WTC11 (cell line): ENCODE results near the gene TIPARP. TPM values are rescaled to one million over a fixed set of nuclear protein-coding genes. Genes with fewer than 3 reads are reported as not detected.

ENCODE experiments used
- ATAC-seq: fragments of 200-7000 bp; cut with Tn5 transposase; 2 replicates; pipeline ENCODE4 v1.10.0; 2021; ENCODE audit warnings: mild to moderate bottlenecking, moderate library complexity
- CTCF ChIA-PET: fragments of 300-600 bp; sonication (Branson Sonifier 250); formaldehyde crosslinking; loops from one replicate; lab custom pipeline; 2021; ENCODE audit warnings: antibody characterized with exemption; lab: Charles Lee
- POLR2A ChIA-PET: fragments of 350-600 bp; sonication (Branson Sonifier 250); formaldehyde crosslinking; loops from one replicate; lab custom pipeline; 2021; ENCODE audit warnings: antibody characterized with exemption; lab: Charles Lee
- DNase-seq: peaks from one replicate; pipeline ENCODE4 v3.0.0; 2021; ENCODE audit warnings: low spot score
- H3K27ac Mint-ChIP-seq: 2 replicates; pipeline ENCODE4 v1.8.0; 2021; ENCODE audit warnings: mixed read lengths
- H3K27me3 Mint-ChIP-seq: 2 replicates; pipeline ENCODE4 v1.8.0; 2021; ENCODE audit warnings: low read depth, mild to moderate bottlenecking, moderate library complexity, mixed read lengths
- H3K36me3 Mint-ChIP-seq: 2 replicates; pipeline ENCODE4 v1.8.0; 2021; ENCODE audit warnings: mixed read lengths
- H3K4me1 Mint-ChIP-seq: 2 replicates; pipeline ENCODE4 v1.8.0; 2022; ENCODE audit warnings: mixed read lengths
- H3K4me3 Mint-ChIP-seq: 2 replicates; pipeline ENCODE4 v1.8.0; 2021; ENCODE audit warnings: mild to moderate bottlenecking, moderate library complexity, mixed read lengths
- H3K9me3 Mint-ChIP-seq: 2 replicates; pipeline ENCODE4 v1.8.0; 2021; ENCODE audit warnings: mixed read lengths
- CBFB ChIP-seq: sonication (generic); formaldehyde crosslinking; IDR thresholded peaks from 2 replicates; pipeline ENCODE4 v1.8.1; 2022; ENCODE audit warnings: mild to moderate bottlenecking, low read depth, missing genetic modification reagents
- EMX1 ChIP-seq: fragments of 250-450 bp; sonication (Bioruptor Pico); IDR thresholded peaks from 2 replicates; pipeline ENCODE4 v1.8.0; 2021; ENCODE audit warnings: mild to moderate bottlenecking
- ETV6 ChIP-seq: sonication (generic); formaldehyde crosslinking; IDR thresholded peaks from 2 replicates; pipeline ENCODE4 v1.8.1; 2022; ENCODE audit warnings: mild to moderate bottlenecking, missing genetic modification reagents
- KAT7 ChIP-seq: sonication (generic); formaldehyde crosslinking; IDR thresholded peaks from 2 replicates; pipeline ENCODE4 v1.8.1; 2023; ENCODE audit warnings: missing genetic modification reagents, mild to moderate bottlenecking, borderline replicate concordance
- MYBL2 ChIP-seq: sonication (generic); formaldehyde crosslinking; IDR thresholded peaks from 2 replicates; pipeline ENCODE4 v1.8.1; 2023; ENCODE audit warnings: mild to moderate bottlenecking, moderate library complexity, missing genetic modification reagents
- NFATC4 ChIP-seq: fragments of 250-450 bp; sonication (Bioruptor Pico); IDR thresholded peaks from 2 replicates; pipeline ENCODE4 v1.9.0; 2021; ENCODE audit warnings: mild to moderate bottlenecking
- NR1H2 ChIP-seq: sonication (generic); formaldehyde crosslinking; IDR thresholded peaks from 2 replicates; pipeline ENCODE4 v1.9.0; 2021; ENCODE audit warnings: mild to moderate bottlenecking, moderate library complexity, missing genetic modification reagents
- NR3C1 ChIP-seq: sonication (generic); formaldehyde crosslinking; conservative IDR thresholded peaks from 2 replicates; pipeline ENCODE4 v1.8.1; 2023; ENCODE audit warnings: low read depth, mild to moderate bottlenecking, missing genetic modification reagents
- RELA ChIP-seq: sonication (generic); formaldehyde crosslinking; IDR thresholded peaks from 2 replicates; pipeline ENCODE4 v1.8.1; 2022; ENCODE audit warnings: missing genetic modification reagents, mild to moderate bottlenecking, borderline replicate concordance
- RORB ChIP-seq: fragments of 250-450 bp; sonication (Bioruptor Pico); IDR thresholded peaks from 2 replicates; pipeline ENCODE4 v1.9.0; 2021; ENCODE audit warnings: mild to moderate bottlenecking
- SMAD4 ChIP-seq: sonication (generic); formaldehyde crosslinking; IDR thresholded peaks from 2 replicates; pipeline ENCODE4 v1.8.0; 2022; ENCODE audit warnings: mild to moderate bottlenecking, missing genetic modification reagents
- SP1 ChIP-seq: sonication (generic); formaldehyde crosslinking; conservative IDR thresholded peaks from 2 replicates; pipeline ENCODE4 v1.8.1; 2022; ENCODE audit warnings: missing genetic modification reagents
- TEAD1 ChIP-seq: sonication (generic); formaldehyde crosslinking; IDR thresholded peaks from 2 replicates; pipeline ENCODE4 v1.8.0; 2022; ENCODE audit warnings: mild to moderate bottlenecking, missing genetic modification reagents
- ZNF121 ChIP-seq: sonication (generic); formaldehyde crosslinking; IDR thresholded peaks from 2 replicates; pipeline ENCODE4 v1.8.0; 2023; ENCODE audit warnings: missing genetic modification reagents
- total RNA-seq: library from RNA; stranded (reverse); gene quantifications from 3 replicates; pipeline ENCODE4 v1.2.3, GENCODE V29; 2021
- TF ChIP-seq, protein P1 (sequence below): sonication (generic); formaldehyde crosslinking; IDR thresholded peaks from 2 replicates; pipeline ENCODE4 v1.8.0; 2022; ENCODE audit warnings: mild to moderate bottlenecking, missing genetic modification reagents
- TF ChIP-seq, protein P2 (sequence below): sonication (generic); formaldehyde crosslinking; IDR thresholded peaks from 2 replicates; pipeline ENCODE4 v1.8.1; 2023; ENCODE audit warnings: mild to moderate bottlenecking, moderate library complexity, missing genetic modification reagents
- TF ChIP-seq, protein P3 (sequence below): sonication (generic); formaldehyde crosslinking; IDR thresholded peaks from 2 replicates; pipeline ENCODE4 v1.8.1; 2023; ENCODE audit warnings: mild to moderate bottlenecking, missing genetic modification reagents
- TF ChIP-seq, protein P4 (sequence below): fragments of 250-450 bp; sonication (Bioruptor Pico); IDR thresholded peaks from 2 replicates; pipeline ENCODE4 v1.8.0; 2021; ENCODE audit warnings: mild to moderate bottlenecking
- TF ChIP-seq, protein P5 (sequence below): sonication (generic); formaldehyde crosslinking; IDR thresholded peaks from 2 replicates; pipeline ENCODE4 v1.8.0; 2022; ENCODE audit warnings: mild to moderate bottlenecking, missing genetic modification reagents
- TF ChIP-seq, protein P6 (sequence below): sonication (generic); formaldehyde crosslinking; IDR thresholded peaks from 2 replicates; pipeline ENCODE4 v1.8.1; 2023; ENCODE audit warnings: mild to moderate bottlenecking, missing genetic modification reagents, borderline replicate concordance
- TF ChIP-seq, protein P7 (sequence below): sonication (generic); formaldehyde crosslinking; IDR thresholded peaks from 2 replicates; pipeline ENCODE4 v1.8.1; 2022; ENCODE audit warnings: mild to moderate bottlenecking, moderate library complexity, missing genetic modification reagents

The TIPARP gene
- total RNA-seq, 1 experiment from 2014 or later, result 5.6 TPM

DNA sequence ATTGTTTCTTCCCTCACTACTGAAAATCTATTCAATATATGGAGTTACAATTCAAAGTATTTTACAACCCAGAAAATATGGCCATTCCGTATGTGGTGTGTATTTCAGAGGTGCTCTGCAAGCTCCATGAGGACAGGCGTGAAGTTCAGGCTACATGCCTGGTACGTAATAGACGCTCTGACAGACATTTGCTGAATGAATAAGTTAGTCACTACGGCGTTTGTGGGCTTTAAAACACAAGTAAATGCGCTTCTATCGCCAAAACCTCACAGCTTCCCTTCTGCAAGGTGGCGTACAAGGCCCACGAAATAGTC, 701 bp upstream of the TIPARP start:
- Mint-ChIP-seq H3K27me3 (peaks cover 7% of the 10 kb centered on the region; the same call in 1 of the 2 replicates), H3K4me1 (peaks cover 24% of the 10 kb centered on the region)
- POLR2A ChIA-PET, result interaction anchor here (0.6 to 2.1 kb wide), 3 partner anchors 112 to 409 kb away, joined by 3 to 12 read pairs (median 3); partner anchors contain the start of gene SSR3
- TF ChIP-seq KAT7 (CRISPR knock-in tag) (no peak), ZNF121 (CRISPR knock-in tag) (no peak), EMX1 (CRISPR knock-in tag) (no peak), SMAD4 (CRISPR knock-in tag) (peak; percentile 32; the same call in 1 of the 2 replicates)
- TF ChIP-seq, all 79 proteins: peak for 1
- peak overlapping the region; percentile 99; the same call in 1 of the 2 replicates for H3K27ac Mint-ChIP-seq
- no peaks in the 10 kb centered on the region for H3K9me3 Mint-ChIP-seq
- peak overlapping the region; percentile 91 for H3K4me3 Mint-ChIP-seq
- no peak for DNase-seq
- peaks cover 13% of the 10 kb centered on the region for H3K36me3 Mint-ChIP-seq
- CTCF ChIA-PET, result interaction anchor here (0.5 to 2.7 kb wide), 9 partner anchors 9 to 733 kb away, joined by 3 to 18 read pairs (median 4); partner anchors contain the start of gene SSR3
- no peak for ATAC-seq

DNA sequence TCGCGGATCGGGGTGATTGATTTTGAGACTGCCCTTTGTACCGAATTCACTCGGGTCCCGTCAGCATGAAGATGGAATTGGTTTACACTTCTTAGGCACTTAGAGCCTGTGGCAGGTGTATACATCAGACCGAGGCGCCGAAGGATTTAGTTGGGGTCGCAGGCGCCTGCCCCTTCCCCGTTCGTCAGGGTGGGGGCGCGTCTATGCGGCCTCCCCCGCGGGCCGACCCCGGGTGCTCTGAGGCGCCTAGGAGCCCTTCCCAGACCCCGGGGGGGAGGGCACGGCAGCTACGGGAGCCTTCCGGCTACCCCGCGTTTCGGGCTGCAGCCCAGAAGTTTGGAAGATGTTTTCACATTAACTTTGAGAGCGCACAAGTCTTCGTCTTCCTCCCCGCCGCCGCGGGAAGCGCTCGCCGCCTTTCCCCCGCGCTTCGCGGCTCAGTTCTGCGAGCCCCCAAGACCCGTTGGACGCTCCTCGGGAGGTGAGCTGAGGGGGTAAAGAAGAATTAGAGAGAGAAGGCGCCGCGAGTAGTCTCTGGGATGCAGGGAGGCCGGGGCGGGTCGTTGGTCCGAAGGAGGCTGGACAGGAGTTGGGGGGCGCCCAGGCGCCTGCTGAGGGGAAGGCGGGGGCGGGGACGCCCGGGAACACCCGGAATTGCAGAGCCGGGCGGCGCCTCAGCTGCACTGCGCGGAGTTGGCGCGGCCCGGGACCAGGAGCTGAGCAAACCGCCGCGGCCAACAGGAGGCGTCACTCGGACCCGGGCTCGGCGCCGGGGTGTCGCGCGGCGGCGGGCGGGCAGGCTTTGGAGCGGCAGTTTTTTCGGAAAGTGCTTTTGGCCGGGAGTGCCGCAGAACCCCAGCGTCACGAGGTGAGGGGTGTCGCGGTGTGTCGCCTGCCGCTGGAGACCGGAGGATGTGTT, 780 bp downstream of the TIPARP start:
- peak; percentile 75 for DNase-seq
- Mint-ChIP-seq H3K4me1 (peaks cover 21% of the 10 kb centered on the region), H3K27me3 (peaks cover 7% of the 10 kb centered on the region; the same call in 1 of the 2 replicates), H3K9me3 (no peaks in the 10 kb centered on the region), H3K27ac (no peak overlapping the region), H3K36me3 (peaks cover 18% of the 10 kb centered on the region), H3K4me3 (peak overlapping the region; percentile 91)
- ATAC-seq, result peak; percentile 57
- ChIA-PET CTCF (interaction anchor here (0.7 to 2.7 kb wide), 20 partner anchors 11 to 463 kb away, joined by 3 to 18 read pairs (median 5); partner anchors contain the start of gene SSR3), POLR2A (interaction anchor here (0.9 to 2.1 kb wide), 5 partner anchors 120 to 484 kb away, joined by 3 to 12 read pairs (median 3); partner anchors contain the start of genes CCNL1 and SSR3)
- TF ChIP-seq, protein P1, sequence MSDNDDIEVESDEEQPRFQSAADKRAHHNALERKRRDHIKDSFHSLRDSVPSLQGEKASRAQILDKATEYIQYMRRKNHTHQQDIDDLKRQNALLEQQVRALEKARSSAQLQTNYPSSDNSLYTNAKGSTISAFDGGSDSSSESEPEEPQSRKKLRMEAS (CRISPR knock-in tag), result peak; percentile 50; the same call in 1 of the 2 replicates
- TF ChIP-seq, protein P2, sequence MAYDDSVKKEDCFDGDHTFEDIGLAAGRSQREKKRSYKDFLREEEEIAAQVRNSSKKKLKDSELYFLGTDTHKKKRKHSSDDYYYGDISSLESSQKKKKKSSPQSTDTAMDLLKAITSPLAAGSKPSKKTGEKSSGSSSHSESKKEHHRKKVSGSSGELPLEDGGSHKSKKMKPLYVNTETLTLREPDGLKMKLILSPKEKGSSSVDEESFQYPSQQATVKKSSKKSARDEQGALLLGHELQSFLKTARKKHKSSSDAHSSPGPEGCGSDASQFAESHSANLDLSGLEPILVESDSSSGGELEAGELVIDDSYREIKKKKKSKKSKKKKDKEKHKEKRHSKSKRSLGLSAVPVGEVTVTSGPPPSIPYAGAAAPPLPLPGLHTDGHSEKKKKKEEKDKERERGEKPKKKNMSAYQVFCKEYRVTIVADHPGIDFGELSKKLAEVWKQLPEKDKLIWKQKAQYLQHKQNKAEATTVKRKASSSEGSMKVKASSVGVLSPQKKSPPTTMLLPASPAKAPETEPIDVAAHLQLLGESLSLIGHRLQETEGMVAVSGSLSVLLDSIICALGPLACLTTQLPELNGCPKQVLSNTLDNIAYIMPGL (CRISPR knock-in tag), result peak; percentile 98
- TF ChIP-seq SP1 (CRISPR knock-in tag), result peak; percentile 59
- TF ChIP-seq, protein P3, sequence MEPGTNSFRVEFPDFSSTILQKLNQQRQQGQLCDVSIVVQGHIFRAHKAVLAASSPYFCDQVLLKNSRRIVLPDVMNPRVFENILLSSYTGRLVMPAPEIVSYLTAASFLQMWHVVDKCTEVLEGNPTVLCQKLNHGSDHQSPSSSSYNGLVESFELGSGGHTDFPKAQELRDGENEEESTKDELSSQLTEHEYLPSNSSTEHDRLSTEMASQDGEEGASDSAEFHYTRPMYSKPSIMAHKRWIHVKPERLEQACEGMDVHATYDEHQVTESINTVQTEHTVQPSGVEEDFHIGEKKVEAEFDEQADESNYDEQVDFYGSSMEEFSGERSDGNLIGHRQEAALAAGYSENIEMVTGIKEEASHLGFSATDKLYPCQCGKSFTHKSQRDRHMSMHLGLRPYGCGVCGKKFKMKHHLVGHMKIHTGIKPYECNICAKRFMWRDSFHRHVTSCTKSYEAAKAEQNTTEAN (CRISPR knock-in tag), result no peak
- TF ChIP-seq, protein P4, sequence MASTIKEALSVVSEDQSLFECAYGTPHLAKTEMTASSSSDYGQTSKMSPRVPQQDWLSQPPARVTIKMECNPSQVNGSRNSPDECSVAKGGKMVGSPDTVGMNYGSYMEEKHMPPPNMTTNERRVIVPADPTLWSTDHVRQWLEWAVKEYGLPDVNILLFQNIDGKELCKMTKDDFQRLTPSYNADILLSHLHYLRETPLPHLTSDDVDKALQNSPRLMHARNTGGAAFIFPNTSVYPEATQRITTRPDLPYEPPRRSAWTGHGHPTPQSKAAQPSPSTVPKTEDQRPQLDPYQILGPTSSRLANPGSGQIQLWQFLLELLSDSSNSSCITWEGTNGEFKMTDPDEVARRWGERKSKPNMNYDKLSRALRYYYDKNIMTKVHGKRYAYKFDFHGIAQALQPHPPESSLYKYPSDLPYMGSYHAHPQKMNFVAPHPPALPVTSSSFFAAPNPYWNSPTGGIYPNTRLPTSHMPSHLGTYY (CRISPR knock-in tag), result no peak
- TF ChIP-seq, protein P5, sequence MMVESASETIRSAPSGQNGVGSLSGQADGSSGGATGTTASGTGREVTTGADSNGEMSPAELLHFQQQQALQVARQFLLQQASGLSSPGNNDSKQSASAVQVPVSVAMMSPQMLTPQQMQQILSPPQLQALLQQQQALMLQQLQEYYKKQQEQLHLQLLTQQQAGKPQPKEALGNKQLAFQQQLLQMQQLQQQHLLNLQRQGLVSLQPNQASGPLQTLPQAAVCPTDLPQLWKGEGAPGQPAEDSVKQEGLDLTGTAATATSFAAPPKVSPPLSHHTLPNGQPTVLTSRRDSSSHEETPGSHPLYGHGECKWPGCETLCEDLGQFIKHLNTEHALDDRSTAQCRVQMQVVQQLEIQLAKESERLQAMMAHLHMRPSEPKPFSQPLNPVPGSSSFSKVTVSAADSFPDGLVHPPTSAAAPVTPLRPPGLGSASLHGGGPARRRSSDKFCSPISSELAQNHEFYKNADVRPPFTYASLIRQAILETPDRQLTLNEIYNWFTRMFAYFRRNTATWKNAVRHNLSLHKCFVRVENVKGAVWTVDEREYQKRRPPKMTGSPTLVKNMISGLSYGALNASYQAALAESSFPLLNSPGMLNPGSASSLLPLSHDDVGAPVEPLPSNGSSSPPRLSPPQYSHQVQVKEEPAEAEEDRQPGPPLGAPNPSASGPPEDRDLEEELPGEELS (CRISPR knock-in tag), result no peak
- 0 out of 2 replicates have a peak, but pooled peaks have one; percentile 51 for TF ChIP-seq MYBL2
- TF ChIP-seq RORB (CRISPR knock-in tag), result no peak
- TF ChIP-seq TEAD1 (CRISPR knock-in tag), result 0 out of 2 replicates have a peak, but pooled peaks have one; percentile 36
- TF ChIP-seq, protein P6, sequence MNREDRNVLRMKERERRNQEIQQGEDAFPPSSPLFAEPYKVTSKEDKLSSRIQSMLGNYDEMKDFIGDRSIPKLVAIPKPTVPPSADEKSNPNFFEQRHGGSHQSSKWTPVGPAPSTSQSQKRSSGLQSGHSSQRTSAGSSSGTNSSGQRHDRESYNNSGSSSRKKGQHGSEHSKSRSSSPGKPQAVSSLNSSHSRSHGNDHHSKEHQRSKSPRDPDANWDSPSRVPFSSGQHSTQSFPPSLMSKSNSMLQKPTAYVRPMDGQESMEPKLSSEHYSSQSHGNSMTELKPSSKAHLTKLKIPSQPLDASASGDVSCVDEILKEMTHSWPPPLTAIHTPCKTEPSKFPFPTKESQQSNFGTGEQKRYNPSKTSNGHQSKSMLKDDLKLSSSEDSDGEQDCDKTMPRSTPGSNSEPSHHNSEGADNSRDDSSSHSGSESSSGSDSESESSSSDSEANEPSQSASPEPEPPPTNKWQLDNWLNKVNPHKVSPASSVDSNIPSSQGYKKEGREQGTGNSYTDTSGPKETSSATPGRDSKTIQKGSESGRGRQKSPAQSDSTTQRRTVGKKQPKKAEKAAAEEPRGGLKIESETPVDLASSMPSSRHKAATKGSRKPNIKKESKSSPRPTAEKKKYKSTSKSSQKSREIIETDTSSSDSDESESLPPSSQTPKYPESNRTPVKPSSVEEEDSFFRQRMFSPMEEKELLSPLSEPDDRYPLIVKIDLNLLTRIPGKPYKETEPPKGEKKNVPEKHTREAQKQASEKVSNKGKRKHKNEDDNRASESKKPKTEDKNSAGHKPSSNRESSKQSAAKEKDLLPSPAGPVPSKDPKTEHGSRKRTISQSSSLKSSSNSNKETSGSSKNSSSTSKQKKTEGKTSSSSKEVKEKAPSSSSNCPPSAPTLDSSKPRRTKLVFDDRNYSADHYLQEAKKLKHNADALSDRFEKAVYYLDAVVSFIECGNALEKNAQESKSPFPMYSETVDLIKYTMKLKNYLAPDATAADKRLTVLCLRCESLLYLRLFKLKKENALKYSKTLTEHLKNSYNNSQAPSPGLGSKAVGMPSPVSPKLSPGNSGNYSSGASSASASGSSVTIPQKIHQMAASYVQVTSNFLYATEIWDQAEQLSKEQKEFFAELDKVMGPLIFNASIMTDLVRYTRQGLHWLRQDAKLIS (CRISPR knock-in tag), result no peak
- 0 out of 2 replicates have a peak, but pooled peaks have one; percentile 43 for TF ChIP-seq ETV6
- no peak for TF ChIP-seq NR3C1 (CRISPR knock-in tag)
- TF ChIP-seq KAT7 (CRISPR knock-in tag), result peak; percentile 57; the same call in 1 of the 2 replicates
- TF ChIP-seq, protein P7, sequence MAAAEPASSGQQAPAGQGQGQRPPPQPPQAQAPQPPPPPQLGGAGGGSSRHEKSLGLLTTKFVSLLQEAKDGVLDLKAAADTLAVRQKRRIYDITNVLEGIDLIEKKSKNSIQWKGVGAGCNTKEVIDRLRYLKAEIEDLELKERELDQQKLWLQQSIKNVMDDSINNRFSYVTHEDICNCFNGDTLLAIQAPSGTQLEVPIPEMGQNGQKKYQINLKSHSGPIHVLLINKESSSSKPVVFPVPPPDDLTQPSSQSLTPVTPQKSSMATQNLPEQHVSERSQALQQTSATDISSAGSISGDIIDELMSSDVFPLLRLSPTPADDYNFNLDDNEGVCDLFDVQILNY (CRISPR knock-in tag), result peak; percentile 74; the same call in 1 of the 2 replicates
- TF ChIP-seq RELA (CRISPR knock-in tag), result no peak
- no peak for TF ChIP-seq NFATC4 (CRISPR knock-in tag)
- TF ChIP-seq CBFB (CRISPR knock-in tag), result no peak
- TF ChIP-seq NR1H2 (CRISPR knock-in tag), result no peak
